Left forelimb (tissue), 1 donor: ENCODE data around the gene ACKR4.
"Not testable (repeated sequence)": the region's sequence is repeated elsewhere in the genome, so short reads cannot be mapped to it uniquely, and the experiment has no call there.

Experiments
- DNase-seq: peaks from one replicate; pipeline ENCODE4 v3.0.0-alpha.2; 2018; ENCODE audit warnings: low spot score

The ACKR4 gene

DNA sequence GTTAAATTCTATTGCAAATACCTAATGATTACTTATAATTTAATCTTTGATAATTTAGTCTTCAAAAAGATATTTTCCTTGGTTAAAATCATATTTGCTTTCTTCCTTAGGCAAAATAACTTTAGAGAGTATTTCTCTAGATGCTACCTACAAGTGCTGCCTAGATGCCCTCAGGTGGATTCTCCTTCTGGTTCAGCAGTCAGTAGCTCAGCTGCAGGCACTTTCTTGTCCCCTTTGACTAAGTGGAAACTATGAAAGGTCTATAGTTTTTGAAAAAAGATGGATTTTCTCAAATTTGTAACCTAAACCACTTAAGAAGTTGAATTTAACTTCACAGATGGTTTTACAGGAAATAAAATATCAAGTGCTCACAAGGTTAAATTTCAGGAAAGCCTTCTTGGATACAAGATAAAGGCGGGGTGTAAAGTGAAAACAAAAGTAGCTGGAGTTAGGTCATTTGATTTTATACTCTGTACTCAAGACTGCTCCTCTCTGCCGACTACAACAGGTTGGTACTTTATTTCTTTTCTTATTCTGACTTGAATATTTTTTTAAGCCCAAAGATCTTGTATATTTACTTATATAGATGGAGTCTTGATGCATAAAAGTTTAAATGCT lies at the start of gene ACKR4:
Gene ACKR4, plus strand, starts transcription at position 455 of the 618 bp plus-strand sequence. CDS start 3,128 bp downstream, outside the sequence.
- no peak for DNase-seq

DNA sequence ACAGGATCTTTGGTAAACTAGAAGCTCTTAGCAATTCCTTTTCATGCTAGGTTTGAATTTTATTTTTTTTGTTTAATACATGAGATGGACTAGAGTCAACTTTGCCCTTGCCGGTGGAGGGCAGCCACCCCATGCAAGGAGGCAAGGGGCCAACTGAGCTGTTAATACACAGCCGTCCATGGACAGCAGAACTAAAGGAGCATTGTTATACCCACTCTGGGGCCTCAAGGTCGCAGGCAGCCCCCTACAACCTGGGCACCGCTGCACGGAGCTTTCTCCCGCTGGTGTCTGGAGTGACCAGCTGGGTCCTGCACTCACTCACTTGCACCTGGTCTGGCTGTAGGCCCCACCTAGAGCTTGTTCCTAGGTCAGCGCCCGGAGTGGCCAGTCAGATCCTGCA lies 47.9 kb upstream of the ACKR4 start:
- DNase-seq = no peak

DNA sequence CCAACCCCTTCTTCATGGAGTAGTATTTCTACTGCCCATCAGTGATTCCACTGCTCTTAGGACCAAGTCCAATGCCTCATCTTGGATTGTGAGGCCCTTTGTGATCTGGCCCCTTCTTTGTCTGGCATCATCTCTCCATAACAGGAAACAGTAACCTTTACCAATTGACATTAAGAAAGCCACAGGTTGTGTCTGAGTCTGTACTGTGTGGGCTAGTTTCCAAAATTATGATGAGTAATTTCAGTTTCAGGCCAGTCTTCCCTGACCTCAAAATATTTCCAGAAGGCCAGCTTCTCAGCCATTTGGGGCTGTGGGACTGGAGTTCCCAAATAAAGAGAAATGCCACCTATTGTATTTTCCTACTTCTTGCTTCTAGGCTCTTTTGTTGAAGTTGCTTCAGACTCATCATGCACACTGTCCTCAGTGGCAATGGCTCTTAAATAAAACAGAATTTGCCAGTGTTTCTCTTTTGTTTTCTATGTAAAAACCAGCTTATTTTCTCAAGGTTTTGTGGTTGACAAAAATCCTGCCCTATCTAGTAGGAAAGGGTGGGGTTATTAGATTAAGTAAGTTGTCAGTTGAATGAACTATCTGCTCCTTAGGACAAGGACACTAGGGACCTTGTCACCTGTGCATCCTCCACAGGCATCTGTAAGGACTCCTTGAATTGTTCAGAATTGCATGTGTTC lies 47.0 kb upstream of the ACKR4 start:
- DNase-seq = no peak

DNA sequence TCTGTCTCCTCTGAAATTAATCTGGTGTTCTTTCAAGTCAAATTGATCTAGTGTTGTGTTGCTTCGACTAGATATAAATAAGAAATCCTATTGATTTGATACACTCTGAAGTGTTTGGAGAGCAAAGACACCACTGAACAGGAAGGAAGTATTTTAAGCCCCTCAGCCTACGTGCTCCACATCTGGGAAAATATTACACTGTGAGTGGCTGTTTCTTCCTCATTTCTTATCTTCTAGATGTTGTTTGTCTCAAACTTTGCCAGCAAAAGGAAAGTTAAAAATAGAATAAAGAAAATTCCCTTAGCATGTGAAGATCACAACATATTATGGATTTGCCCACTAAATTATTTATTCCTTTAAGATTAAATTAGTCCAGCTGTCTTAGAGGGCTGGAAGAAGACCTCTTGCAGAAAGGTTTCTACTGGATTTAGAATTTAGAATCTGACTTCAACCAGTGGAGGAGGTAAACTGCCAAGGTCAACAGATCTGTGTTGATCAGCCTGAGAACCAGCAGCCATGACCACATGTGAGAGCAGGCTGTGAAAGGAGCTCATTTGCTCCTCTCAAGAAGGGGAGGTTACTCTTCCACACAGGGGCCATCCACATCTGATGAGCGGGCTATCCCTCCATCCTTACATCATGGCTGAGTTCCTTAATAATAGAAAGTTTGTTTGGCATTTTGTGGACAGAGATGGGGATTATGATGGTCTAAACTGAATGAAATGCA lies 46.3 kb upstream of the ACKR4 start:
- no peak for DNase-seq

DNA sequence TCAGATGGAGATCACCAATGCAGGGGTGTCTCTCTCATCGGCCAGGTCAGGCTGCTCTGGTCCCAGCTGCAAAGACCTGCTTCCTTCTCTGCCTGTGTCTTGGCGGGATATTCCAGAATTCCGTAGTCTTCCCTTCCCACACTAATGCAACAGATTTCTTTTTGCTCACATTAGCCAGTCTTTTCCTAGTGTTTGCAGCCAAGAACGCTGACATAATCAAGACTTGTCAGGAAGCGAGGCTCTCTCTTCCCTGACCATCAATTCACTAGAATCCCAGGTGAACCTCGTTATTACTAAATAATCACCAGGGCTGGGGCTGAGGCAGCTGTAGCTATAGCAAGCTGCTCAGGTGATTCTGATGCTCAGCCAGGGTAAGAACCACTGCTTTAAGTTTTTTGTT lies 43.2 kb upstream of the ACKR4 start:
- no peak for DNase-seq

DNA sequence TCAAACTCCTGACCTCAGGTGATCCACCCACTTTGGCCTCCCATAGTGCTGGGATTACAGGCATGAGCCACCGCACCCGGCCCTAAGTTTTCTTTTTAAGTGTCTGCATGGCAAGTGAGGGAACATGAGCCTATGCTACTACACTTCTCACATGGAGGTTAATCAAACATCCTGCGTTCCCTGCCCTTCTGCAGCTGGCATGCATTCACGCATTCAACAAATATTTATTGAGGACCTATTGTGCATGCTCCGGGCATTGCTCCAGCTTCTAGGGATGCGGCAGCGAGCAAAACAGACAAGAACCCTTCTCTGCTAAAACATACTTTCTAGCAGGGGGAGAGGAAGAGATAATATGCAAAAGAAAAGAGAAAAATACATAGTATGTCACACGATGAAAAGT lies 42.6 kb upstream of the ACKR4 start:
- no peak for DNase-seq

DNA sequence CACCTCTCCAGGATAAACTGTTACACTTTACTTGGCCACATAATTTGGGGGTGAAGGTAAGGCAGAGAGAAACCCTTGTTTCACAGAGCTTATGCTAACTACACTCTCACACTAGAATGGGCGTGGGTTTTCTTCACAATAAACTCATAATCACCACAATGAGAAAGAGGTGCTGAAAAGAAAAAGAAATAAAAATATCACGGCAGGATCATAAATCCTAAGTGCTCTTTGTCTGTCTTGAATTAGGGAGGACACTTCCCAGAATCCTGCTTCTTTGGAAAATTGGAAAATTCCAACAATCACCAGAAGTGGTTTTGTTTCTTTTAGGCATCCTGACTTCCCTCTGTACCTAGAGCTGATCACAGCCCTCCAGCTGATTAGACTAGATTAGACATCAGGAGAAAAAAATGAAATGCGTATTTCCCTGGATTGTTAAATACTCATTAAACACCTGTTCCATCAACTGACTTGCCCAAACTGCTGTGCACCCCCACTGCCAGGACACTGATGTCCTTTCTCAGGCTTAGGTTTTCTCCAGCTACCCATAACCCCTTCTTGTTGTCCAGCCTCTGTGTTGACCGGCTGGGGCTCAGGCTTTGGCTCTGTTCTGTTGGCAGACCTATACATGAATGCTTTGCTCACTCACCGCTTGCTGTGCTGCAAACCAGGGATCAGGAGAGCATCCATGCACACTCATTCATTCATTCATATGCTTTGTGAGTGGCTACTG lies 41.6 kb upstream of the ACKR4 start:
- no peak for DNase-seq

DNA sequence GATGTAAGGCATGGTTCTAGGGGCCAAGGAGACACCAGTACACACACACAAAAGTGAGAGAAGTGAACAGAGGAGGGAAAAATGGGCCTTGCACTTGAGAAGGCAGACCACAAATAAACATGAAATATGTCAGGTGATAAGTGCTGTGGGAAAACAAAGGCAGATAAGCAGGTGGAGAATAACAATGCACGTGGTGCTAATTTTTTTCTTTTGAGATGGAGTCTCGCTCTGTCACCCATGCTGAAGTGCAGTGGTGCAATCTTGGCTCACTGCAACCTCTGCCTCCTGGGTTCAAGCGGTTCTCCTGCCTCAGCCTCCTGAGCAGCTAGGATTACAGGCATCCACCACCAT lies 41.1 kb upstream of the ACKR4 start:
- DNase-seq = not testable (repeated sequence)

DNA sequence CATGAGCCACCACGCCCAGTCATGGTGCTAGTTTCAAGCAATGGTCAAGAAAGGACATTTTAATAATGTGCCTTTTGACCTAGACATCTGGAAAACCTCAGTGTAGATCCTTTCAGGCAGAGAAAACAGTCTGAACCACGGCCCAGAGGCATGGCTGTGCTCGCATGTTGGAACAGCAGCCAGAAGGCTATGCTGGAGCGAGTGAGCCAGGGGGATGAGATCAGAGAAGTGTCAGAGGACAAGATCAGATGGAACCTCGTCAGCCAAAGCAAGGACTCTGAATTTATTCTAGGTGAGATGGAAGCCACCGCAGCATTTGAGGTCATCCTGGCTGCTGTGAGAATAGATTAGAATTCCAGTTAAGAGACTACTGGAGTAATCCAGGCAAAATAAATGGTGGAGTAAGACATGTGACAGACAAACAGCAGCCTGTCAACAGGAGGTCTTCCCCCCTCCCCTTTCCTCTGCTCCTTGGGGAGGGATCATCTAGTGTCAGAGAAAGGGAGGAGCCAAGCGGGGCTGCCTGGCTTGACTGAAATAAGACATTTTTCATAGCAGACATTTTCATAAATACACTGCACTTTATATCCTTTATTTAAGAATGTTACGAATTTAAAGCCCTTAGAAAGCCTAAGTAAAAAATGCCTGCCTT lies 40.4 kb upstream of the ACKR4 start:
- no peak for DNase-seq

DNA sequence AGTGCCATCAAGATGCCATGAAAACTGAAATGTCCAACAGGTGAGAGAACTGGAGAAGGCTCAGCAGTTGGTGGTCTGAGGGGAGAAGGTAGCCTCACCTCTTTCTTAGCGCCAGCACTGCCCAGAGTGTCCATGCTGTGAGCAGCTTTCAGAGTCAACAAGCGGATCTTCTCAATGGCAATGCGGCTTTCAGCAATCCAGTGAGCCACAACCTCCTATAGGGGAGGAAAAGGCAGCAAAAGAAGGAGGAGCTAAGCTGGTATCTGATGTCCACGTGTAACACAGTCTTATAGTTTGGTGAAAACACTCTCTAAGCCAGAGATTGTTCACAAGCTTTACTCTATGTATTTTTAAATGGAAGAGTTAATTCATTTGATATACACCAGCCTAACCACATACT lies 36.1 kb upstream of the ACKR4 start:
- DNase-seq = no peak

DNA sequence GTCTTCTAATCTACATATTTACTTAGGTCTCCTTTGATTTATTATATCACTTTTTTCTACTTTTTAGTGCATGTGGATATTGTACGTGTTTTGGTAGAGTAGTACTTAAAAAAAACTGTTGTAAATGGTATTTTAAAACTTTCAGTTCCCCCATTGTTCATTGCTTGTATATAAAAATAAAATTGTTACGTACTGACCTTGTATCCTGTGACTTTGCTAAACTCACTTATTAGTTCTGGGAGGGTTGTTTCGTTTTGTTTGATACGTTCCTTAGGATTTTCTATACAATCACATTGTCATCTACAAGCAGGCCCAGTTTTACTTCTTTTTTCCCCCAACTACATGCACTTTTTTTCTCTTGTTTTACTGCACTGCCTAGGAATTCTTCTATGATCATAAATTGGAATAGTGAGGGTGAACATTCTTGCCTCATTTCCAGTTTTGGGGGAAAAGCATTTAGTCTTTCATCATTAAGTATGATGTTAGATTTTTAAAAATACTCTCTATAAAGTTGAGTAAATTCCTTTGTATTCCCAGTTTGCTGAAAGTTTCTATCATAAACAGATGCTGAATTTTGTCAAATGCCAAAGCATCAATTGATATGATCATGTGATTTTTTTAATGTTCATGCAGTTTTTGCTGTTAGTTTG lies 33.5 kb upstream of the ACKR4 start:
- DNase-seq = no peak

DNA sequence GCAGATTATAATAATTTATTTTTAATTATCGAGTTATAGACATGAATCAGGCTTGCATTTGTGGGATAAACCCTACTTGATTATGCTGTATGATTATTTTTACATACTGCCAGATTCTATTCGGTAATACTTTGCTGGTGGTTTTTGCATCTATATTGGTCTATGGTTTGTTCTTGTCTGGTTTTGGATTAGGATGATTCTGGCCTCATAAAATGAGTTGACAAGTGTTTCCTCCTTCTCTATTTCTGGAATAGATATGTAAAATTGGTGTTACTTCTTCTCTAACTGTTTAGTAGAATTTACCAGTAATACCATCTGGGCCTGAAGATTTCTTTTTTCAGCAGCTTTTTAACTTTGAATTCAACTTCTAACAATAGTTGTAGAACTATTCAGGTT lies 33.0 kb upstream of the ACKR4 start:
- DNase-seq = no peak

DNA sequence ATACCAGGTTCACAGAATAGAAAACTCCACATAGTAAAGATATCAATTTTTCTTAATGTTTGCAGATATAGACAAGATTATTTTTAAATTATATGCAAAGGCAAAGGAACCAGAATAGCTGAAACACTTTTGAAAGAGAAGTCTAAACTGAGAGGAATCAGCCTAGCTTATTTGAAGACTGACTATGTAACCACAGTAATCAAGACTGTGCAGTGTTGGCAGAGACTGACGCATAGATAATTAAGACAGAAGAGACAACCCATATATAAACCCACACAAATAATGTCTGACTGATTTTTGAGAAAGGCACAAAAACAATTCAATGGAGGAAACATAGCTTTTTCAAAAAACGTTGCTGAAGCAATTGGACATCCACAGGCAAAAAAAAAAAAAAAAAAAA lies 28.6 kb upstream of the ACKR4 start:
- no peak for DNase-seq

DNA sequence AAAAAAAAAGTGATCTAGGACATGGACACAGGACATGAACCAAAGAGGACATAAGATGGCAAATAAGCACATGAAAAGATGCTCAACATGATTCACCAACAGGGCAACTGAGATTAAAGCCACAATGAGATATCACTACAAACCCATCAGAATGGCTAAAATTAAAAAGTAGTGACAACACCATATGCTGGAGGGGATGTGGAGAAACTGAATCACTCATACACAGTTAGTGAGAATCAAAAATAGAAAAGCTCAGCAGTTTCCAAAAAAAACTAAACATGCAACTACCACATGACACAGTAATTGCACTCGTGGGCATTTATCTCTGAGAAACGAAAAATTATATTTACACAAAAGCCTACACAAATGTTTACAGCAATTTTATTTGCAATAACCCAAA lies 27.9 kb upstream of the ACKR4 start:
- DNase-seq = no peak

DNA sequence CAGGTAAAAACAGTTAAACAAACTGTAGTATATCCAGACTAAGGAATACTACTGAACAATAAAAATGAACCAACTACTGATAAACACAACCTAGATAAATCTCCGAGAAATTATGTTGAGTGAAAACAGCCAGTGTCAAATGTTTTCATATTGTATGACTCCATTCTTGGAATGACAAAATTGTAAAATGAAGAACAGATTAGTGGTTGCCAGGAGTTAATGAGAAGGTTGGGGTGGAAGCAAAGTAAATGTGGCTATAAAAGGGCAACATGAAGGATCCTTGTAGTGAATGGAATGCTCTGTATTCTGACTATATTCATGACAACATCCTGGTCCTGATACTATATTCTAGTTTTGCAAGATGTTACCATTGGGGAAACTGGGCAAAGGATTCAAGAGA lies 27.5 kb upstream of the ACKR4 start:
- DNase-seq = no peak

DNA sequence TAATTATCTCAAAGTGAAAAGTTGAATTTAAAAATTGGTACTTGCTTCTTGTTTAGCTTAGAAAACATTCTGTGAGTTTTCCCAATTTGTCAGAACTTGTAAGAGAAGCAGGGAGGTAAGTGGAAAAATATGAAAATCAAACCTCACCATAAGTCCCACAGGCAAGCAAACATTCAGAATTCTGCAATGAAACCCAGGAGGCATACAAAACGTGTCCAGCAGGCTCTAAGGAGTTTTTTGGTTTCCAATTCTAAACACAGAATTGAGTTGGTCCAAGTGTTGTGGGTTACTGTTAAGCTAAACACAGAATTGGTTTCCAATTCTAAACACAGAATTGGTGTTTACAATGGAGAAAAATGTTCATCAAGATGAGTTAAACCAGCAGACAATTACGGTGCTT lies 27.1 kb upstream of the ACKR4 start:
- DNase-seq = no peak

DNA sequence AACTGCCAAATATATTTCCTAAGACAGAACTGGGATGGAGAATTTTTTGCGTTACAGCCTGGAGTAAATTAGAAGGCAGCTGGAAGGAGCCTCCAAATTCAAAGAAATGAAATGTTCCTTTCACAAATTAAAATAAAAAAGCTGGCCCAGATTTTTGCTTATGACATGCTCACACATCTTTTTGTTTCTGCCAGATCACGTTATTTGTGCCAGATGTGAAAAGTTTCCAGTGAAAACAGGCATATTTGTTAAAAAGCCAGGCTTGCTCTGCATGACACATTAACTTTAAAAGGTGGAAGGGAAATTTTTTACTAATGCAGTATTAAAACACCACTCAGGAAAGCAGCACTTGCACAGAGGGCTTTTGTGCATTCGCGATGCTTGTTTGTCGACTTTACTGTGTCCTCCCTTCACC lies 23.3 kb upstream of the ACKR4 start:
- DNase-seq = no peak

DNA sequence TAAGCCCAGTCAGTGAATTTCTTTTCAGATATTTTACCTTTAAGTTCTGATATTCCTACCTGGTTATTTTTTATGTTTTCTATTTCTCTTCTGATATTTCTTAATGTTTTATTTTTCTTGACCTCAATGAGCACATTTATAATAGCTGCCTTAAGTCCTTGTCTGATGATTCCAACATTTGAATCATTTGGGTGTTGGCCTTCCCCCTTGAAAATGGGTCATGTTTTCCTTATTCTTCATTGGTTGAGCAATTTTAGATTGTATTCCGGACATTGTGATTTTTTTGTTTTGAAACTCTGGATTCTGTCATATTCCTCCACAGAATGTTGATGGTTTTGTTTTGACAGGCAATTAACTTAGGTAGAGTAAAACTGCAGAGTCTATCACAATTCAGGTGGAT lies 9.7 kb upstream of the ACKR4 start:
- DNase-seq = no peak

DNA sequence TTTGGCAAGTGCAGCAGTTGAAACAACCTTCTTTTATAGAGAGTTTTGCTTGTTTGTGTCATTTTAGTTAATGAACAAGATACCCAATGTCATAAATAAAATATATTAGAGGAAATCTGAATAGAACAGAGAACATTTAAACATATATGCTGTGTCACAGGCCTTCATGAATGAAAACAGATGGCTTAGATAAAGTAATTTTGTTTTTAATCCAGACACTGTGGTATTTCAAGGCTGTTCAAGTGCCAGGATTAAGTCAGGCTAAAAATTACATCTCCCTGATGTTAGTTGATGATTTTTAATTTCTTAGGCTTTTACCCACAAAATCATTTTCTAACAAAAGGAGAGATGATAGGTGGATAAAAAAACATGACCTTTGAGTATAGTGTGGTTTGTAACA lies 4.9 kb upstream of the ACKR4 start:
- no peak for DNase-seq

DNA sequence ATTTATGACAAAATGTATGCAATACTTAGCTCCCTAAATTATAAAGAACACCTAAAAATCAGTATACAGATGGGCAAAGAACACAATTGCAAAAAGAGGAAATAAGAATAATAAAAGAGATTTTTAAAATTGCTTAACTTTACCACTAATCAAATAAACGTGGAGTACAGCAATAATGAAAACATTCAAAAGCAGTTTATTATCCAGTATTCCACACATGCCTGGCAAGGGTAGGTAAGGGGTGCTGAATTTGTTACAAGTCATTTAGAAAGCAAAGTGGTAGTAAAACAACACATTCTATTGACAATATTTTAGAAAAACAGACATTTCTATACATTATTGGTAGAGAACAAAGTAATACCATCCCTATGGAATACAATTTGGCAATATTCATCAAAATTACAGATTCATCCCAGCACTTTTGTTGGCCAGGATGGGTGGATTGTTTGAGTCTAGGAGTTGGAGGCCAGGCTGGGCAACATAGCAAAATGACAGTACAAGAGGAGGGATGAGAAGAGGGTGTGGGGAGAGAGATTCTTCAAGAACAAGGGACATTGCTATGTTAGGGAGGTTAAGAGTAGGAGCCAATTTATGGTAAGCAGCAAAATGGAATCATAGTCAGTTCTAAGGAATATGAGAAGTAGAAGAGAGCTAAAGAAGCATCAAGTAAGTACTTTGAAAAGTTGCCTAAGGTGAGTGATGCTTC lies 3.7 kb upstream of the ACKR4 start:
- no peak for DNase-seq

DNA sequence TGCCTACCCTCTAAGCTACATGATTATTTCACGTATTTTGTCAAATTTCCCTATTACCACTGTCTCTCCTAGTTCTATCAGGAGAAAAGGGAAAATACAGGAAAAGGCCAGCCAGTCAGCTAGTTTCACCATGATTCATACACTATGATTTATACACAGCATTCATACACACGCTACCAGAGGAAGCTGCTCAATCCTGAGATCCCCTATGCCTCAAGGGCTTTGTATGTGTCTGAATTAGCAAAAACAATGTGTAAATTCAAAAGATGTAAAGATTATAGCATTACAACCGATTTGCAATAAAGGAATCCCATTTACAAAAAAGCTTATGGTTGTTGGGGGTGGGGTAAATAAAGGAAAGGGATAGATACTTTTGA lies 3.1 kb upstream of the ACKR4 start:
- no peak for DNase-seq
